NCI-H128 (cell line): ENCODE results near the gene PRDM10.
"Not testable (repeated sequence)": the region's sequence is repeated elsewhere in the genome, so short reads cannot be mapped to it uniquely, and the experiment has no call there.

ENCODE experiments used
- DNase-seq: peaks from one replicate; lab custom pipeline; 2025; ENCODE audit not compliant: unreplicated experiment; lab: John Stamatoyannopoulos, UW

The PRDM10 gene

DNA sequence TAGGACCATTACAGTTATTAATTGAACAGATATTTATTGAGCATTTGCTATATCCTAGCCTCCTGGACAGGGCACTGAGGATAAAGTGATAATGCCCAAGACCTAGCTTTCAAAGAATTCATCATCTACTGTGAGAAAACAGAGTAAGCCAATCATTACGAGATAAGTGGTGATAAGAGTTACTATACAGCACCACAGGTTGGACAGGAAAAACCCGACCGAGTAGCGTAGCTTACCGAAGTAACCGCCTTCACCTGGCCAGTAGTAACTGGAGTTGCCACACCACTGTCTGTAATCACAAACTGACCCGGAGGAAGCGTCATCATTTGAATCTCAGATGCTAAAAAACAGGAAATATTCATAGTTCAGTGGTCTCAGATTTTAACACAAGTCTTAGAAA is 97.2 kb downstream of the PRDM10 start:
- DNase-seq = no peak

DNA sequence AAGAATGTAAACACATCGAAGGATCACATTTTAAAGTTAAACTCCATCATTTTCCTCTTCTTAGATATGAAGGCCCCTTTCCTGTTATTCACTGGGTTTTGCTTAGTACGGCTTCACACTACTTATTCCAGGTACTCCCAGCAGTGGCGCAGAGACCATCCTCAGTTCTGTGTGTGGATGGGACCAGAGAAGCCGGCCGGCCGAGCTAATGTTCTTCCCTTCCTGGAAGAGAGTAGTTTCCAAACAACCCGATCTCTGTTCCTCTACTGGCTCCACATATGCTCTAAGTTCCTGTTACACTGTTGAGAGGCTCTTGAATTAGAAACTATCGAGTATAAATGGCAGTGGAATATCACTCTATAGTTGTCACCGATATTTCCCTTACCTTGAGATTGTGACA is 106.6 kb downstream of the PRDM10 start:
- DNase-seq = no peak

DNA sequence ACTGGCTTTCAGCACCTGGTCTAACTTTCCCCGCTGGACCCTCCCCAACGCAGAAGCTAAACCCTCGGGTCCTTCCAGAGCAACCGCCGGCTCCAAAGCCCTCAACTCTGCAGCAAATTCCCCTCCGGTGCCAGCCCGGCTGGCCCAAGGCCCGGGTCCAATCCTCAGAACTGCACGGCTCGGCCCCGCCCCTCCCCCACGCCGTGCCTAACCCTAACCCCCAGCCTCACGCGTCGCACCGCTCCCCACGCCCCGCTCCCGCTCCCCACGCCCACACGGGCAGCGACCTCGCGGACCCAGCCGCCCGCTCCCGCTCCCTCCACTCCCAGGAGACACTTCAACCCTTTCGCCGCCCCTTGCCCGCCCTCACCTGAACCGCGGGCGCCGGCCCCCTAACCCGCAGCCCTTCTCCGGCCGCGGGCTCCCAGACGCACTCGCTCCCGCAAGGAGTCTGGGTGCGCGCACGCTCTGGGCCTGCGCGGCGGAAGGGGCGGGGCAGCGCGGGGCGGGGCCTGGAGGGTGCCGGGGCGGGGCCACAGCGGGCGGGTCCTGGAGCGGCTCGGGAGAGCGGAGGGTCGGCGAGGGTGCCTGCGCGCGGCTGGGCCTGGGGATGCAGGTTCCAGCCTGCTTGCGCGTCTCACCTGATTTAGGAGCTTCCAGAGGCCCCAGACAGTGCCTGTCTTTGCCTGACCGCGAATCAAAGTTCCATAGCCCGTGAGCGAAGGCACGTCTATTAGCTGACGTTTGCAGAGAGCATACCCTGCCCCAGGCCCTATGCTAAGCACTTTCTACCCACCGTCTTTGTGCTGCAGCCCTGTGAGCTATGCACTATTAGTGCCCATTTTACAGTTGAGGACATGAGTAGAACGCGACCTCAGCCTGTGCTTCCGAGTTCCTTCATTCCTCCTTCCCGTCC is 107.3 kb downstream of the PRDM10 start, which contains the start of gene NFRKB:
NFRKB (minus strand) TSS at position 453 of the 916 bp plus-strand sequence. CDS start 2,729 bp downstream, outside the sequence.
- peak; percentile 59 for DNase-seq

DNA sequence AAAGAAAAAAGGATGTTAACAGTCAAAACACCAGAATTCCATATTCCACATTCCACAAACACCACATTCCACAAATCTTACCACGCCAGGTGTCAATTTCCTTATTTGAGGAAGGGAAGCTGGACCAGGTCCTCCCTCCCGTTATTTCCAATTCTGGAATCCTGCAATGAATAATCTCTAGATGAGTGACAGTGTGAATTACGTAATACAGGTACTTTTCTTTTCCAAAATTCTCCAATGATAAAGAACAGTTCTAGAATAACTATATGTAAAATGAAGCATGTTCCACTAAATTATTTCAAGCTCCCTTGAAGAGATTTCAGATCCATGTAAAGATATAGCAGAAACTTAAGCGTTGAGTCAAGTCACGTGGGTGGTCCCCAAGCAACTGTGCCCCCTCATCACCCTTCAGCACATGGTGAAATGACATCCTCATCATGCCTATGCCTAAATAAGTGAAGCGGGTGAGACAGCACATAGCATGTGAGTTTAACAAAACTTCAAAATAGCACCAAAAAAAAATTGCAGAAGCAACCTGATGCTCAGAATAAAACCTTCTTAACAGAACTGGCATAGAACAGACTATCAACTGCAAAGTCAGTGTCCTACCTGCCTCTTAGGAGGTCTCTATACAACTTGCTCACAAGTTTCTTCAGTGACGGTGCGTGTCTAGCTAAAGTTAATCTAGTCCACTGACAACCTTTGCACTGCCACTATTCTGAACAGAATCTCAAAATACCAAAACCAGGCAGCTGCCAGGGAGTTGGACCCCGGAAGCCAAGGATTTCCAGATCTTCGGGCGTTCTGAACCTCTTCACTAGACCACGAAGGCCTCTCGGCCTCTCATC is 108.1 kb downstream of the PRDM10 start:
- DNase-seq = no peak

DNA sequence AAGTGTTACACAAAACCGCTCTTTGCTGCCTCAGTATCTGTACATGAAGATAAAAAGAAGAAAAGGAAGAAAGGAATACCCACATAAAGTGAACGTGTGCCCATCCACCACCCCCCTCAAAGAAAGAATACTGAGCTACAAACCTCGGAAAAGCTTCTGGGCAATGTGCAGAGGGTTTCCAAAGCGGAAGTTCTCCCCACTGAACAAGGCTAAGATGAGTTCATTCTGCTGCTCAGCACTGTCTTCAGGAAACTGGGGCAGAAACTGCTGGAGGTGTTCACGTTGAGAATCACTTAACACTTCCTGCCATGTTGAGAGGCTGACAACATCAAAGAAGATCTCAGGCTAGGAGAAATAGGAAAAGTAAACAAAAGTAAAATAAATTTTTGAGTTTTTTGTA is 114.2 kb downstream of the PRDM10 start:
- DNase-seq = no peak

DNA sequence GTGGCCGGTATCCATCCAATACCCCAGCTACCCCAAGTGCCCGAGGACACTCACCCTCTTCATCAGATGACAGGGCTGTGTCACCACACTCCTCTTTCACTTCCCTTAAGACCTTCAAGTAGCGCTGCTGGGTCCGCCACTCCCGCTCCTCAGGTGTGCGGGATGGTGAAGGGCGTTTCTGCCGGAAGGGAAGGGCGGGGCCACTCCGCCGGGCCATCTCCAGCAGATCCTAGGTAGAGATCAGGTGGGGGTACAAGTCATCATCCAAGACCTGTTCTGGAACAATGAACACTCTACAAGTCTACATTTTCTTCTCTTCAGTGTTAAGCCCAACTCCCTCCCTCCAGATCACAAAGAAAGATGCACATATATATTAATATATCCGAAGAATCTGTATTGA is 117.3 kb downstream of the PRDM10 start:
- no peak for DNase-seq

DNA sequence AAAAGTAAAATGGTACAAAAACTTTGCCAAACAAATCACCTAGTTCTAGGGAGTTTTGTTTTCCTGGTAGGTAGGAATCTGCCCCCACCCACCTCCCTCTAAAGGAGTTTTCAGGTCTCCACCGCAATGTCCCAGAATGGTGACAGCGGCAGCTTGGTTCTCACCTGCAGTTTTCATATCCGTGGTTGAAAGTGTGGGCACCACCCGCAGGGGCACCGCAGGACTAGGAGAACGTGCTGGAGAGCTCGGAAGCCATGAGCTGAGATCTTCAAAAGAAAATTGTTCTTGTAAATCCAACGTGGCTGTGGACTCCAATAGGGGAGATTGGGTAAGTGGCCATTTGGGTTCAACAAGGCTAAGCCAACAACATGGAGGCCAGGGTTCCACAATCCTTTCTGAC is 118.1 kb downstream of the PRDM10 start:
- no peak for DNase-seq

DNA sequence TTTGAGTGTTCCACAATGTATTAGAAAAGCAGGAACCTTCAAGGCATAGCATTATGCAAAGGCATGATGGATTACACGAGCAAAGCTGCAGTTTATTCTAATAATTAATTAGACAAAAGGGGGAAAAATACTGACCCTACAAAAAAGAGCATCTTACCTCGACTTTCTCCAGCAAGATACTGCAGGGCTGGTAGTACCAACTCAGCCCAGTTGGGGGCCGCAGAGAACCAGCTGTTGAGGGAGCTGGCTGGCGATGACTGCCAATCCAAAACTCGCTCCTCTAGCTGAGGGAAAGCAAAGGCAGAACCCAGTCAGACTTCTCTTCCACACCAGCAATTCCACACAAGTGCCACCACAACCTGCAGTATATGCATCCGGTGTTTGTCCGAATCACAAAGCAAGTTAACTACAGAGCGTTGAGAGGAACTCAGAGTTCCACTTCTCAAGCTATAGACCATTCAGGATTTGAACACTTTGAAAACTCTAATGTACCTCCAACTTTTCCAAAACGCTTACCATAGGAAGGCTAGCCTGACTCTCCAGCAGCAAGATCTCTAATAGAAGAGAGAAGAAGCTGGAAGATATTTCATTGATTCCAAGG is 121.0 kb downstream of the PRDM10 start:
- DNase-seq = no peak

DNA sequence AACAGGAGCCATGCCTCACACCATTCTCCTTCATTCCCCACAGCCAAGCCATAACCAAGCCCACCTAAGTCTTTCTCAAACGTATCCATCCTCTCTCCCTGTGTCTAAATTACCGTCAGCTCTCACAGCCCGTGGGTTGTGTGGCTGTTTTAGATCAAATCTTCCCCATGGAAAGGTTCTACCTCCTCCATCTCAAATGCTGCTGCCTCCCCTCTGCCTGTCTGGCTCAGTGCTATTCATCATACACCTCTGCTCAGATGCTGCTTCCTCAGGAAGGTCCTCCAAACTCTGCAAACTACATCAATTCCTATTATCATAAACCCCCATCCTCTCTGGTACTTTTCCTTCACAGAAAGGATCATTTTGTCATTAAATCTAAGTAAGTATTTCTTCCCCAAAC is 122.3 kb downstream of the PRDM10 start:
- no peak for DNase-seq

DNA sequence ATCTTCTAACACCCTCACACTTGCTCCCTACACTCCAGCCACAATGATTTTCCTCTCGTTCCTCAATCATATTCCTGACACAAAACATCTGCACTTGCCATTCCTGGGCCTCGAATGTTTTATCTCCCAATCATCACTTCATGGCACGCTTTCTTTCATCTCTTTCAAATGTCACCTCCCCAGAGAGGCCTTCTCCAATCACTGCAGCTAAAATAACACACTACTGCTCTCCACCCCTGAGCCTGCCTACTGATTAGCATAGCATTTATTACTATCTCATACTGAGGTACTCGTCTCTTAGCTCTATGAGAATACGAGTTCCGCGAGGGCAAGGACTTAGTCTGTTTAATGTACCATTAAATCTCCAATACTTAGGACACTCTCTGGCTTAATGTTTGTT is 130.7 kb downstream of the PRDM10 start:
- DNase-seq = no peak

DNA sequence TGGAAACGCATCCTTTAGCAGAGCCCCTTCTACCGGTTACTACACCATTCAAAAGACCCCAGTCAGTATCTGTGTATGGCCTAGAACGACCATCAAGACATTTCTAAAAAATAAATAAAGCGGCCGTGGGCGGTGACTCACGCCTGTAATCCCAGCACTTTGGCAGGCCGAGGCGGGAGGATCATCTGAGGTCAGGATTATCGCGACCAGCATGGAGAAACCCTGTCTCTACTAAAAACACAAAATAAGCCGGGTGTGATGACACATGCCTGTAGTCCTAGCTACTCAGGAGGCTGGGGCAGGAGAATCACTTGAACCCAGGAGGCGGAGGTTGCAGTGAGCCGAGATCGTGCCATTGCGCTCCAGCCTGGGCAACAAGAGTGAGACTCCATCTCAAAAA is 134.0 kb downstream of the PRDM10 start:
- not testable (repeated sequence) for DNase-seq

DNA sequence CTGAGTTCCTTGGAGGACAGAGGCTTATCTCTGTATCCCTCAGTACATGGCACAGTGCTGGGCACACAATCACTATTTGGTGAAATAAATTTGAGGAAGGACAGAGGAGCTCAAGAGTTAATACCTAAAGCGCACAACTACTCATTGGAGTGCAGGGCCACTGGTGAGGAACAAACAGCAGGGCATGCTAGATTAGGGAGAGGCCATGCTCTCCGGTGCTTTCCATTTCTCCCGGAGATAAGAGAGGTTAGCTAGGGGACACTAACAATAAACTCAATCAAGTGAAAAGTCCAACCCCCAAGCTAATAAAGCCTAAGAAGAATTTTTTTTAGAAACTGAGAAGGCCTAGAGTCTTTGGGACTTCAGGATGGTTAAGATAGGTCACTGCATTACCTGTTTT is 136.3 kb downstream of the PRDM10 start:
- no peak for DNase-seq

DNA sequence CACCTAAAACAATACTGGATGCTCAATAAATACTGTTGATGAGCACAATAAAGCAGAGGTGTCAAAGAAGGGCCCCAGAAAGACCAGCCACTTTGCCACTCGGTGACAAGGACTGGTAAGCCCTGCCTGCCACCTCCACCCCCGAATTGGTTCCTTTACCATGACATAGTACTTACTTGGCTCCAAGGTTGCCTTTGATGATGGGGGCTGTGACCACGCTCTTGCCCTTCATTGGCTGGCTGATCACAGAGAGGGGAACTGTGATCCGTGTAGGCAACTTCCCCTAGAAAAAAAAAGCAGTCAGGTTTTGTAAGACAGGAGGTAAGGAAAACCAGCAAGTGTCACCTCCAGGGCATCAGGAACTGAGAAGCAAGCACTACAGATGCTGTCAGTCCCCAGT is 136.9 kb downstream of the PRDM10 start:
- DNase-seq = no peak

DNA sequence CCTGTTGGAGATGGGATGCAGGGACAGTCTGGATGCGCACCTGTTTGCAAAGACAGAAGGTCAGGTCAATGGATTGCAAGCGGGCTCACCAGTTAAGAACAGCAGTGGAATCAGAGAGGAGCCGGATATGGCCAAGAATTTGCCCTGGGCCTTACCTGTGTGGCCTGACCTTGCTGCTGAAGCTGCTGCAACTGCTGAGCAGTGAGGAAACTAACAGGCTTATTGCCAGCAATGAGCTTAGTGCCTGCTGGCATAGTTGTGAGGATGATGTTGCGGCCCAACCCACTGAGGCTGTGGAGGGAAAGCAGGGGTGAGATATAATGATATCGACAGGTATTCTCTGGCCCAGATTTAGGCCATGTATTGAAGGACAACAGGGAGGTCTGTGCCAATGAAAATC is 137.8 kb downstream of the PRDM10 start:
- no peak for DNase-seq

DNA sequence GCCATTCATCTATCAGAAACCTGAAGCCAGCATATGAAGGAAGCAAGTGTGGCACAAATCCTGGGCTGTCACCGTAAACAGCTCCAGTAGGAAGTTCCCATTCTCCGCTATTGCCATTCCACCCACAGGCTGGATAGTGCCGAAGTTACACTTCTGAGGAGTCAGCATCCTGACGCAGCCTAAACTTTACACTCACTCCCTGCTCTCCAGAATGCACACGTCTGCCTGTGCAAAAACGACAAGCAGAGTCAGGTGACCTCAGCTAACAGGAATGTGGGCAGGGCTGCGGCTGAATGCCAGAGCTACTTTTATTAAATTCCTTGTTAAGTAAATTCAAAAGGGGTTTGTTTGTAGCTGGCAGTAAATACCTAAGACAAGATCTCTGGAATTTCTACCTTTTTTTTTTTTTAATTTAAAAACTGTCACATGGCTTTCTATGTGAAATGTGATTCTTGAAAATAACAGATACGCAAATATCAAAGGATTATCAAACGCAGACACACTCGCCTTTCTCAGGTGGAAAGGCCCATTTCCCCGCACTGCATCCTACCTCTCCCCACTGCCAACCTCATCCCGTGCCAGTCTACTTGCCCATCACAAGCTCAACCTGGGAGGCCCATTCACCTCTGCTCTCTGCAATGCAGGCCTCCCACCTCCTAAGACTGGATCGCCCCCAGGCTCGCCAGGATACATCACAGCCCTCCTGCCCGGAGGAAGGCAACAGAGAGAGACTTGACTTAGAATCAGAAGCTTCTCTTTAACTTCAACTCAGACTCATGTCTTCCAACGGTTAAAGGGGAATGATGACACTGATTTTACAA is 140.7 kb downstream of the PRDM10 start:
- DNase-seq = no peak

DNA sequence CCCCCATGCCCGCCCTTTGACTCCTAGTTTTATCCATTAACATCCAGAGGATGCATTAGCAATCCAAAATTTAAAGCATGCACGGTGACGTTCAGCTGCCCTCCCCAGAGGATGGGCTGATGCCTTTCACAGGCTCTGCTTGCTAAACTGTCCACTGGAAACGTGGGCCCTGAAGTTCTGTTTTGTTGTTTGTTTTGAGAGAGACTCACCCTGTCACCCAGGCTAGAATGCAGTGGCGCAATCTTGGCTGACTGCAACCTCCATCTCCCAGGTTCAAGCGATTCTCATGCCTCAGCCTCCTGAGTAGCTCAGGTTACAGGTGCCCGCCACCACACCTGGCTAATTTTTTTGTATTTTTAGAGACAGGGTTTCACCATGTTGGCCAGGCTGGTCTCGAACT is 146.6 kb downstream of the PRDM10 start:
- no peak for DNase-seq

DNA sequence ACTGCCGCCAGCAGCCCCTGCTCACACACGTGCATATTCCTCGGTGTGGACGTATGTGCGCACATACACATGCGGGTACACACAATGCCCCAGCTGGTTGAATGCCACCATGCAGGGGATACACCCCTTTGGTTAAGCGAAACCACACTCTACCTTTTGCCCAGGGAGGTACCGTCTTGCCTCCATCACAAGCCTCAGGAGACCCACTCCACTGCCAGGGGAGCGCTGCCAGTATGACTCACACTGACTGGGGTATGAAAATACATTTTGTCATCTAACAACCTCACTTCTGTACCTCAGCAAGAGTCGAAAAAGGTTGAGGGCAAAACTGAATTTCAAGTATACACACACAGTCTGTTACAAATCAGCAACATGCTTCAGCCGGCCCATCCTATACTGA is 147.5 kb downstream of the PRDM10 start:
- no peak for DNase-seq

DNA sequence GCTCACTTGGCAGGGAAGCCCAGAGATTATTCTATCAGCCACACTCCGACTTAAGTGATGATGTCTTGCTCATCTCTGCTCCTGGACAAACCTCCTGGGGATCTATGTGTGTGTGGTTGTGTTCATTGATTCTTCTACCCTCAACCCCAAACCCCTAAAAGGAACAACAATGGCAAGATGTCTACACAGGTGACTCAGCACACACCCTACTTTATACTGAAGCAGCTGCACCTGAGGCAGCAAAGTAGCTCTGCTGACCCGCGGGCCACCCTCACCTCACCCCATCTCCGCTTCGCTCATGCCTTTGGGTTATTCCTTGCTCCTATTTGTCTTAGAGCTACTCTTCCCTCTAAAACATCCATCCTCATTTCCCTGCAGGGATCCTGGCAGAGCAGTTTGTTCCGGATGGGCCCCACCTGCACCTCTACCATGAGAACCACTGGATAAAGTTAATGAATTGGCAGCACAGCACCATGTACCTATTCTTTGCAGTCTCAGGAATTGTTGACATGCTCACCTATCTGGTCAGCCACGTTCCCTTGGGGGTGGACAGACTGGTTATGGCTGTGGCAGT is 148.3 kb downstream of the PRDM10 start:
- no peak for DNase-seq

DNA sequence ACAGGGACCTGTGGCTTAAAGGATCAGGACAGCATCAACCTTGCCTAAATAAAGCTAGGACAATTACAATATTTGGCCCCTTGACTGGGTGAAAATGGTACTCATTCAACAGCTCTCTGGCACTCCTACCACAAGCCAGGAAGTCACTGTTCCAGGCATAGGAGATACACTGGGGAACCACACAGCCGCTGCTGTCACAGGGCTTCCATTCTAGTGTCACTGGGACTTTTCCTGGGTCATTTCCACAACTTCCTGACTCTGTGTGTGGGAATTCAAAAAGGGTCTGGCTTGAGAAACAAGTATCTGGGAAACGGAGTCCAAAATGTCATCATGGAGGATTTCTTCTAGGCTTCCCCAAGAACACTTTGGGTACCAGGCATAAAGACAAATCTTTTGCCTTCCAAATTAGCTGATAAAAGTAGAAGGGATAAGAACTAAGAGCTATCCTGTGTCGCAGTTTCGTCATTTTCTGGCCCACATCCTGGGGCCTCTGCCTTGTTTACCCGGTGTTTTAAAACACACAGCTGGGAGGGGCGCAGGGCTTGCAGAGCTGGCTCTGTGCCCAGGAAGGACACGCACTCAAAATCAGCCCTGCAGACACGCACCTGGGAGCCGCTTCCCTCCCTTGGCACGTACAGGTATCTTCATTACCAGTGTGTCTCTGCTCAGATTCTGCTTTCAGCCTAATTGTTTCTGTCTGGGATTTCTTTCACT is 149.0 kb downstream of the PRDM10 start:
- DNase-seq = peak; percentile 81
